HG03521 (cell line): ENCODE results near the gene C1orf159.
A peak's percentile ranks its signal among the peaks of the same experiment; 100 is the strongest.
"Not testable (repeated sequence)": the region's sequence is repeated elsewhere in the genome, so short reads cannot be mapped to it uniquely, and the experiment has no call there.

Source experiments
- ATAC-seq: cut with Tn5 transposase; IDR thresholded peaks from one replicate; pipeline ENCODE4 v1.9.1; 2021; ENCODE audit warnings: mild to moderate bottlenecking, moderate library complexity; ENCODE audit not compliant: unreplicated experiment

C1orf159 gene

GRCh38 chr1:1067860-1068516 is 47.9 kb downstream of the C1orf159 start:
- no peak for ATAC-seq

GRCh38 chr1:1067284-1067859 is 48.5 kb downstream of the C1orf159 start:
- ATAC-seq: no peak

- no peak for ATAC-seq
Observed at GRCh38 chr1:1066403-1067283, 49.2 kb downstream of the C1orf159 start.

GRCh38 chr1:1065940-1066304 is 50.0 kb downstream of the C1orf159 start:
- ATAC-seq: not testable (repeated sequence)

- no peak for ATAC-seq
Observed at GRCh38 chr1:1065265-1065939, 50.5 kb downstream of the C1orf159 start.

- peak; percentile 36 for ATAC-seq
Observed at GRCh38 chr1:1063945-1064831, 51.7 kb downstream of the C1orf159 start.

GRCh38 chr1:1063261-1063944 is 52.5 kb downstream of the C1orf159 start:
- no peak for ATAC-seq

GRCh38 chr1:1062348-1063163 is 53.3 kb downstream of the C1orf159 start:
- ATAC-seq: no peak

GRCh38 chr1:1061682-1062345 is 54.1 kb downstream of the C1orf159 start:
- no peak for ATAC-seq

- no peak for ATAC-seq
Observed at GRCh38 chr1:1060281-1061000, 55.4 kb downstream of the C1orf159 start.

- ATAC-seq: peak; percentile 66
Observed at GRCh38 chr1:1059494-1060280, 56.2 kb downstream of the C1orf159 start.

- peak; percentile 31 for ATAC-seq
Observed at GRCh38 chr1:1058921-1059493, 56.9 kb downstream of the C1orf159 start.

- ATAC-seq: no peak
Observed at GRCh38 chr1:1058088-1058905, 57.6 kb downstream of the C1orf159 start.

- ATAC-seq: not testable (repeated sequence)
Observed at GRCh38 chr1:1057769-1058087, 58.2 kb downstream of the C1orf159 start.

- ATAC-seq: no peak
Observed at GRCh38 chr1:1055841-1056736, 59.8 kb downstream of the C1orf159 start.
